DMS153 (cell line): Measurements from ENCODE around the gene C19orf81.

Experiments used
- DNase-seq: peaks from one replicate; lab custom pipeline; 2025; lab: John Stamatoyannopoulos, UW

The C19orf81 gene

GRCh38 chr19:50629801-50630200 lies 19.4 kb upstream of the C19orf81 start:
- no peak for DNase-seq

GRCh38 chr19:50632151-50632835 lies 17.0 kb upstream of the C19orf81 start:
- no peak for DNase-seq

DNA sequence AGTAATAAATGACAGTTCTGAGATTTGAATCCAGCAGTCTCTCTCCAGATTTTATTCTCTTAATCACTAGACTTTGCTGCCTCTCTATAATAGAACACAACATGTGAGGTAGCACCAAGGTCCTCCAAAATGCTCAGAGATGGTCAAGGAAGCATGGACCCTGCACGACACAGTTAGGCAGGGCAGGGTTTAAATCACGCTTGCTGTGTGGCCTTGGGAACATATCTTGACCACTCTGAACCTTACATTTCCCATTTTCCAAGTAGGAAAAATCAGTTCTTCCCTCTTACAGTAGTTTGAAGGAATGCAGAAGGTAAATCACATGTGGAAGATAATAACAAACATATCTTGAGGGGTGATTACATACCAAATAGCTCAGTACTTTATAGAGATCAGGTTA lies 15.9 kb upstream of the C19orf81 start:
- DNase-seq = no peak

- DNase-seq = no peak
Observed at GRCh38 chr19:50633973-50634372, 15.3 kb upstream of the C19orf81 start.

GRCh38 chr19:50636317-50637085 lies 12.7 kb upstream of the C19orf81 start:
- no peak for DNase-seq

GRCh38 chr19:50638600-50638999 lies 10.6 kb upstream of the C19orf81 start:
- no peak for DNase-seq

- peak; percentile 23 for DNase-seq
Observed at GRCh38 chr19:50639121-50640112, 9.8 kb upstream of the C19orf81 start, which contains the start of gene SYT3. Gene SYT3 (minus strand): TSS chr19:50639881. CDS start chr19:50637411, 2,470 bp downstream.

DNA sequence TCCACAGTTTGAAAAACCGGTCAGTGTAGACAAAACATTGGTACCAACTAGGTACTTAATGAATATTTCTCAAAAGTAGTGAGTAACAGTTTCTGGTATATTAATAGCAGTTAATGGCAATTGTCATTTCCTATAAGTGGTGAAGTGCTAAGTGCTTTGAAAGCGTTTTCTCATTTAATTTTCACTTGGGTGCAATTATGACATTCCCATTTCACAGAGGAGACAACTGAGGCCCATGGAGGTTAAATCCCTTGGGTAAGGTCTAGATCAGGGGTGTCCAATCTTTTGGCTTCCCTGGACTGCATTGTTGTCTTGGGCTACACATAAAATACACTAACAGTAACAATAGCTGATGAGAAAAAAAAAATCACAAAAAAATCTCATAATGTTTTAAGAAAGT lies 8.9 kb upstream of the C19orf81 start:
- no peak for DNase-seq

DNA sequence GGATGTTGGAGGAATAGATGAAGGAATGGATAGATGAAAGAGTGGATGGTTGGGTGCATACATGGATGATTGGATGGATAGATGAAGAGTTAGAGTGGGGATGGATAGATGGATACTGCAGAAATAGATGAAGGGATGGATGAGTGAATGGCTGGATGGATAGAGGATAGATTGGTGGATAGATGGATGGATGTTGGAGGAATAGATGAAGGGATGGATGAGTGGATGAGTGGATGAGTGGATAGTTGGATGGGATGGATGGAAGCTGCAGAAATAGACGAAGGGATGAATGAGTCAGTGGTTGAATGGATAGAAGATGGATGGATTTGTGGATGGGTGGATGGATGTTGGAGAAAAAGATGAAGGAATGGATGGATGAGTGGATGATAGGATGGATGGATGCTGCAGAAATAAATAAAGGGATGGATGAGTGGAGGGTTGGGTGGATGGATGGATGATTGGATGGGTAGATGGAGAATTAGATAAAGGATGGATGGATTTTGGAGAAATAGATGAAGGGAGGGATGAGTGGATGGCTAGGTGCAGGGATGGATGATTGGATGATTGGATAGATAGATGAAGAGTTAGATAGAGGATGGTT lies 4.8 kb upstream of the C19orf81 start:
- no peak for DNase-seq

- no peak for DNase-seq
Observed at GRCh38 chr19:50645107-50645506, 4.1 kb upstream of the C19orf81 start.

GRCh38 chr19:50646074-50646807 lies 3.0 kb upstream of the C19orf81 start:
- DNase-seq = no peak

DNA sequence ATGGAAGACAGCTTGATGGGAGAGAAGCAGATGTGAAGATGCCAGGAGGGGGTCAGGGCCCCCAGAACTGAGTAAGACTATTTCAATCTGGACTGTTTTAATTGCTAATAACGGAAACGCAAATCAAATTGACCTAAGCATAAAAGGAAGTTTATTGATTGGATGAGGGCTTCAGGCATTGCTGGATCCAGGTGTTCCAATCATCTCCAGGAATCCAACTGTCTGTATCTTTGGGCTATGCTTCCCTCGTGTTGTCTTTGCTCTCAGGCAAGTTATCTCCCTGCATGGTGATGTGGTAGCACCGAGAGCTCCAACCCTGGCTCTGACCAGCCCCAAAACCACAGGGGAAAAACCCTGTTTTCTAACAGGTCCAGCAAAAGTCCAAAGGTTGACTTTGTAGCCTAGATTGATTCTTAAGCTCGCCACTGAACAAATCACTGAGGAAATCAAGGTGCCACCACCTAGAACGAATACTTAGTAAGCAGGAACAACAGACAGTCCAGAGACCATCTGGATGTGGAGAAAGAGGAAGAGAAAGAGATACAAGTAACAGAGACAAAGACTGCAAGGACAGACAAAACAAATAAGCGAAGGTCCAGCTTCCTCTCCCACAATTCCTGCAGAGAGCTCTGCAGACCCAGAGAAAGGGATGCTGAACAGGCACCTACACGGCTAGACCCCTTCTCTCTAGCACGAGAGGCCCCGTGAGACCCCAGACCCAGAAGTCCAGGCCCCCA lies 1.2 kb upstream of the C19orf81 start:
- DNase-seq = no peak

- DNase-seq = no peak
Observed at GRCh38 chr19:50648659-50649058, 586 bp upstream of the C19orf81 start.

GRCh38 chr19:50651174-50651573 lies 1.9 kb downstream of the C19orf81 start:
- no peak for DNase-seq

- no peak for DNase-seq
Observed at GRCh38 chr19:50652722-50653121, 3.5 kb downstream of the C19orf81 start.

DNA sequence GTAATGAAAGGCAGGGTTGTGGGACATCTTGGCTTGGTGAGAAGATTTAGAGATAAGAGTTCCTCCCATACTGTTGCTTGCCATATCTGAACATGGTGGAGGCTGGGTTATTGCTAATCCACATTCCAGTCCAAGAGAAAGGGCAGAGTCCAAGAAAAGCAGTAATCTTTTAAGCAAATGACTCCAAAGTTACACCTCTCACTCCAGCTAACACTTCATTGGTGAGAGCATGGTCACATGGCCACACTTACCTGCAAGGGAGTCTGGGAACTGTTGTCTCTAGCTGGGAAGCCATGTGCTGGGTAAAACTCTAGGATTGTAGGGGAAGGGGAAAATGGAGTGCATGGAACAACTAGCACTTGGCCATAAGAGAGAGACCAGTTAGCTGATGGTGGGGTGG lies 5.6 kb downstream of the C19orf81 start:
- DNase-seq = no peak

DNA sequence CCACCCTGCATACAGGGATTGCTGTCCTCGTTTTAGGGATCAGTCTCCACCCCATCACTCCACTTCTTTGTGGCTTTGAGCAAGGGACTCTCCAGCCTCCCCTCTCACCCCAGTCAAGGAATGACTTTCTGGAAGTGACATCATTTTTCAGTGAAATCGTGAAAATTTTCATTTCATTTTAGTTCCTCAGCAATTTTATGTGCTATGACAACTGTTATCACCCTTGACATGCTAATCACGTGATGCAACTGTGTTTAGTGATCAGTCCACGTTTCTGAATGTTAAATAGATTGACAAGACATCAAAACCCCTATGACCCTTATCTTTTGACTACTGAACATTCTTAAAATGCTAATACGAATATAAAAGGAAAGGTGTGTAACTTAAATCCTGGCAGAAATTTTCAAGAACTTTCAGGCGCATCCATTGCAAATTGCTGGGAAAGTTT lies 8.0 kb downstream of the C19orf81 start:
- no peak for DNase-seq

DNA sequence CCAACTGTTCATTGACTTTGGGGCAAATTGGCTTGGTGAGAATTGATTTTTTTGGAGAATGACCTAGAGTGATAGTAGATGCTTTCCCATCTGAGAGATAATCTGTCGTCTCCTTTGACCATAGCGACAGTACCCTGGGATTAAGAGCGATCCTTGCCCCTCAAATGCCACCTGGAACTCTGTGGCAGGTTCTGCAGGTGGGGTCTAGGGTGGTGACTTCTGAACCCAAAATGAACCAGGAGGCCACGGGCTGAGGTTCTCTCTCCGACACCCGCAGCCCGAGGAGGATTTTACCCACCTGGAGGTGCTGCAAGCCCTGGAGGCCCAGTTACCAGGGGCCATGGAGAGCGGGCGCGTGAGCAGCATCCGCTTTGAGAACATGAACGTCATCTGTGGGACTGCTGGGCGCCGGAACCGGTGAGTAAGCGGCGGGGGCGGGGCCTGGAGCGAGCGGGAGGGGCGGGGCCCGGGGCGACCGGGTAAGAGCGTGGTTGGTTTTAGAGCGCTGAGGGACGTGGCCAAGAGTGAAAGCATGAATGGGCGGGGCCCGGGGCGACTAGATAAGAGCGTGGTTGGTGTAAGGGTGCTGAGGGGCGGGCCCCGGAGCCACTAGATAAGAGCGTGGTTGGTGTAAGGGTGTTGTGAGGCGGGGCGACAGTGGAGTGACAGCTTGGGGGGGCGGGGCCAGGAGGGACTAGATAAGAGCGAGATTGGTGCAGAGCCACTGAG lies 8.6 kb downstream of the C19orf81 start:
- DNase-seq = peak; percentile 93

DNA sequence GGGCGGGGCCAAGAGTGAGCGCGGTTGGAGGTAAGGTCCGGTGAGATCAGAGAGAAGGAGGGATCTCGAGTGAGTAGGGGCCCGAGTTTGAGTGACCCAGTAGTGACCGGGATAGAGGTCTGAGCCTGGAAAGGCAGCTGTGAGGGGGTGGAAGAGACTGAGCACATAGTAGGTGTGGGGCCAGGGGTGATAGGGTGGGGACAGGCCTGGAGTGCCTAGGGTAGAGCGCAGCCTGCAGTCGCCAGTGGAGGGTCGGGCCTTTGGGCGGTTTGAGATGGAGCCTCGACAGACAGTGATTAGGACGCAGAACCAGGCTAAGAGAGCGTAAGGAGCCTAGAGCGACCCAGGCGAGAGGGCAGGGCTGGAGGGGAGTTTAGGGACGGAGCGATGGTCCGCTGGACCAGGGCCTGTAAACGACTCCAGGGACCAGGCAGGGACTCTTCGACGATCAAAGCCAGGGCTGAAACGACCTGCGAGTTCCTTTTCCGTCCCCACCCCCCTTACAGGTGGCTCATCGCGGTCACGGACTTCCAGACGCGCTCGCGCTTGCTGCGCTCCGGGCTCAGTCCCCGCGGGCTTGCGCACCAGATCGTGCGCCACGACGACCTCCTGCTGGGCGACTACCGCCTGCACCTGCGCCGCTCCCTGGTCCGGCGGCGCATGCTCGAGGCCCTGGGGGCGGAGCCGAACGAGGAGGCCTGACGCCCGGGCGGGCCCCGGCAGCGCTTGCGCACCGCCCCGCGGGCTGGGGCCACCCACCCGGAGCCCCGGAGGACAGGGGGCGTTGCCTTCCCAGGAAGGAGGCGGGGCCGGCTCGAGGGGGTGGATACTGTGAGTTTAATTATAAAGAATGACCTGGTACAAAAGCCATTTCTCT lies 9.4 kb downstream of the C19orf81 start:
- no peak for DNase-seq
